Mucosa of rectum (tissue), 2 donors: ENCODE measurements around the gene IRF5.
"Not testable (repeated sequence)": the region's sequence is repeated elsewhere in the genome, so short reads cannot be mapped to it uniquely, and the experiment has no call there.

Source experiments
- H3K27ac ChIP-seq, 2 donors: one replicate each; pipeline ENCODE4 v1.7.0; 2013; ENCODE audit warnings: inconsistent platforms in 2 of 2, low read depth in 2 of 2, low read length in 2 of 2
- H3K27me3 ChIP-seq, 2 donors: one replicate each; pipeline ENCODE4 v1.7.0; 2013; ENCODE audit warnings: low read length in 2 of 2; ENCODE audit not compliant: control insufficient read depth in 2 of 2, insufficient read depth in 2 of 2
- H3K36me3 ChIP-seq, 2 donors: one replicate each; pipeline ENCODE4 v1.7.0; 2013; ENCODE audit warnings: low read length in 2 of 2; ENCODE audit not compliant: control insufficient read depth in 2 of 2, insufficient read depth in 2 of 2
- H3K4me1 ChIP-seq, 2 donors: one replicate each; pipeline ENCODE4 v1.7.0; 2013; ENCODE audit warnings: low read length in 2 of 2, mild to moderate bottlenecking in 1 of 2; ENCODE audit not compliant: control insufficient read depth in 2 of 2, insufficient read depth in 2 of 2
- H3K4me3 ChIP-seq, 2 donors: one replicate each; pipeline ENCODE4 v1.7.0; 2013; ENCODE audit warnings: low read length in 2 of 2
- H3K9ac ChIP-seq, 2 donors: one replicate each; pipeline ENCODE4 v1.7.0; 2013; ENCODE audit warnings: low read length in 2 of 2, low read depth in 1 of 2, mild to moderate bottlenecking in 1 of 2
- H3K9me3 ChIP-seq, 2 donors: one replicate each; pipeline ENCODE4 v1.7.0; 2013; ENCODE audit warnings: low read length in 2 of 2; ENCODE audit not compliant: control insufficient read depth in 2 of 2
- donor health status: healthy.
- donor health status: Normal muscosa, but diverticular disease.

Gene IRF5

GRCh38 chr7:128940494-128941322 is 3.0 kb downstream of the IRF5 start:
- H3K9me3 ChIP-seq, result no peaks in the 10 kb centered on the region
- peaks cover 19 to 22% of the 10 kb centered on the region in 2 donors for H3K4me1 ChIP-seq
- peak overlapping the region; percentile 39 to 54 for H3K4me3 ChIP-seq
- H3K27me3 ChIP-seq, result no peaks in the 10 kb centered on the region
- peaks cover 0 to 2% of the 10 kb centered on the region in 2 donors for H3K36me3 ChIP-seq
- H3K9ac ChIP-seq, result peak overlapping the region; percentile 26 to 47
- peak overlapping the region; percentile 63 to 77 for H3K27ac ChIP-seq

DNA sequence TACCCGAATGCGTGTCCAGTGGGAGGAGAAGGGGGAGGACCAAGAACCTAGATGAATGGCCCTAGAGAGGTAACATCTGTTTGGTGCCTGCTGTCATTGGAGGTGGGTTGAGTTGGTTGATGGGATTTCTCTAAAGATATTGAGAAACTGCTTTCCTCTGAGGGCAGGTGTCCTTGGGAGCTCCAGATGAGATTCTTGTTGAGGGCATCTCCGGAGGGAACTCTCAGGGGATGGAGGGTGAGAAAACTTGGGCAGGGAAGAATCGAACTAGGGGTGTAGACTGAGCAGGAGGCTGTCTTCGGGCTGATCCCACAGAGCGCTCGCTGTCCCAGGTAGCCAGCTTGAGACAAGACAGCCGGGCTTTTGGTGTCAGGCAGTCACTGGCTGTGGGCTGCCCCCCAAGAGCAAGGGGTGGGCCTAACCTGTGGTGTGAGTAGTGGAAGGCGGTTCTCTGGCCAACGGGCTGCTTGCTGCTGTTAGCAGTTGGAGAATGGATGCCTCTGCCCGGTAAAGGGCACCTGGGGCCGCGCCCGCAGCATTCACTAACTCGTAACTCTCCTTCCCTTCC is 3.7 kb downstream of the IRF5 start:
- Histone ChIP-seq H3K9me3 (no peaks in the 10 kb centered on the region), H3K4me3 (peak overlapping the region; percentile 31 to 39), H3K9ac (no peak overlapping the region), H3K36me3 (peaks cover 0 to 3% of the 10 kb centered on the region in 2 donors), H3K27me3 (no peaks in the 10 kb centered on the region), H3K27ac (peak overlapping the region; percentile 63 to 77), H3K4me1 (peaks cover 19 to 21% of the 10 kb centered on the region in 2 donors)

GRCh38 chr7:128941946-128942526 is 4.3 kb downstream of the IRF5 start:
- H3K4me3 ChIP-seq, result no peak overlapping the region
- no peaks in the 10 kb centered on the region for H3K27me3 ChIP-seq
- no peak overlapping the region for H3K27ac ChIP-seq
- H3K36me3 ChIP-seq, result peaks cover 0 to 3% of the 10 kb centered on the region in 2 donors
- peaks cover 16% of the 10 kb centered on the region in 2 donors for H3K4me1 ChIP-seq
- H3K9me3 ChIP-seq, result no peaks in the 10 kb centered on the region
- H3K9ac ChIP-seq, result no peak overlapping the region

- not testable (repeated sequence) for H3K36me3 ChIP-seq, H3K4me3 ChIP-seq, H3K9ac ChIP-seq, H3K27me3 ChIP-seq, H3K9me3 ChIP-seq, H3K27ac ChIP-seq
- H3K4me1 ChIP-seq, result peaks cover 13 to 16% of the 10 kb centered on the region in 2 donors
Observed at GRCh38 chr7:128943251-128943650, 5.5 kb downstream of the IRF5 start.

DNA sequence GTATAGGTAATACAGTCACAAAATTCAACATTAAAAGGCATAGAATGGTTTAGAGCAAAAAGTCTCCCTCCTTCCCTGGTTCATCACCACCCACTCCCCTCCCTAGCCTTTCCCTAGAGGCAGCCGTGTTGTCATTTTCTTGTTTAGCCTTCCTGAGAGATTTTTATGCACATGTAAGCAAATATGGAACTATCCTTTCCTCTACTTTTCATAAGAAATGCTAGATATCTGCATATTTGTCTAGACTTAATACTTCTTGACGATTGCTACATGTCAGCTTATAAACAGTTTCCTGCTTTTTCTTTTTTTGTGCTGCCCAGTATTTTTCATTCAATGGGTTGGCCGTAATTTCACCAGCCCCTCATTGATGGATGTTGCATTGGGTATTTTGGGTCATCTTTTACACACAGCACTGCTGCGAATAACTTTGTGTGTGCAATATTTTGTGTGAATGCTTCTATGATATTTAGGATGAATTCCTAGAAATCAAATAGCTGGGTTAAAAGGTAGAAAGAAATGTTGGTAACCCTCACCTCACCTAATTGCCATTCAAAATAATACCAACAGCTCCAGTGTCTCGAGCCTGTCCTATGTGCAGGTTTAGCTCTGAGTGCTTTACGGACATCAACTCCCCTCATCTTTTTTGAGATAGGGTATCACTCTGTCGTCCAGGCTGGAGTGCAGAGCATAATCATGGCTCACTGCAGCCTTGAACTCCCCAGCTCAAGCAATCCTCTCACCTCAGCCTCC is 6.9 kb downstream of the IRF5 start:
- Histone ChIP-seq H3K9ac (no peak overlapping the region), H3K27me3 (no peaks in the 10 kb centered on the region), H3K9me3 (no peaks in the 10 kb centered on the region), H3K4me1 (peaks cover 9 to 10% of the 10 kb centered on the region in 2 donors), H3K36me3 (peaks cover 0 to 5% of the 10 kb centered on the region in 2 donors), H3K27ac (no peak overlapping the region), H3K4me3 (no peak overlapping the region)

DNA sequence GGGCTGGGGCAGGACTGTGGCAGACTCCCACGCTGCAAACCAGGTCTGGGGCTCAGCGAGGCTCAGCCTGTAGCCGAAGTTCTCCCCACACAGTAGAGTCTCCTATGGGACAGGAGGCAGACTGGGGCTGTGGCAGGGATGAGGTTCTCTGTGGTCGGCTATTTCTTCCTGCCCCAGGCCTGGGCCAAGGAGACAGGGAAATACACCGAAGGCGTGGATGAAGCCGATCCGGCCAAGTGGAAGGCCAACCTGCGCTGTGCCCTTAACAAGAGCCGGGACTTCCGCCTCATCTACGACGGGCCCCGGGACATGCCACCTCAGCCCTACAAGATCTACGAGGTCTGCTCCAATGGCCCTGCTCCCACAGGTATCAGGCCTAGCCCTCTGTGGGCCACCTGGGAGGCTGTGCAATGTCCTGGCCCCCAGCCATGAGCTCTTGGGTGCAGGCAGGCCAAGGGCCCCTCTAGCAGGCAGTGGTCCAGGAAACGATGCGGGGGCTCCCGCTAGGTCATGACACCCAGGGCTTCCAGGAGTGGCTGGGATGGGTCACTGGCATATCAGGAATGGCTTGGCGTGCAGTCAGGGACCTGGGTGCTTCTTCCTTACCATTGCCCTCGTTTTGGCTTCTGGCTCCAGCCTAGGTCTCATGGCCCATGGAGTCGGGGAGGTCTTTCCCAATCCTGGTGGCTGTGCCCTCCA is 8.1 kb downstream of the IRF5 start:
- peaks cover 6 to 9% of the 10 kb centered on the region in 2 donors for H3K4me1 ChIP-seq
- no peak overlapping the region for H3K4me3 ChIP-seq
- no peak overlapping the region for H3K27ac ChIP-seq
- H3K9ac ChIP-seq, result no peak overlapping the region
- H3K9me3 ChIP-seq, result no peaks in the 10 kb centered on the region
- no peaks in the 10 kb centered on the region for H3K27me3 ChIP-seq
- H3K36me3 ChIP-seq, result peaks cover 0 to 9% of the 10 kb centered on the region in 2 donors

DNA sequence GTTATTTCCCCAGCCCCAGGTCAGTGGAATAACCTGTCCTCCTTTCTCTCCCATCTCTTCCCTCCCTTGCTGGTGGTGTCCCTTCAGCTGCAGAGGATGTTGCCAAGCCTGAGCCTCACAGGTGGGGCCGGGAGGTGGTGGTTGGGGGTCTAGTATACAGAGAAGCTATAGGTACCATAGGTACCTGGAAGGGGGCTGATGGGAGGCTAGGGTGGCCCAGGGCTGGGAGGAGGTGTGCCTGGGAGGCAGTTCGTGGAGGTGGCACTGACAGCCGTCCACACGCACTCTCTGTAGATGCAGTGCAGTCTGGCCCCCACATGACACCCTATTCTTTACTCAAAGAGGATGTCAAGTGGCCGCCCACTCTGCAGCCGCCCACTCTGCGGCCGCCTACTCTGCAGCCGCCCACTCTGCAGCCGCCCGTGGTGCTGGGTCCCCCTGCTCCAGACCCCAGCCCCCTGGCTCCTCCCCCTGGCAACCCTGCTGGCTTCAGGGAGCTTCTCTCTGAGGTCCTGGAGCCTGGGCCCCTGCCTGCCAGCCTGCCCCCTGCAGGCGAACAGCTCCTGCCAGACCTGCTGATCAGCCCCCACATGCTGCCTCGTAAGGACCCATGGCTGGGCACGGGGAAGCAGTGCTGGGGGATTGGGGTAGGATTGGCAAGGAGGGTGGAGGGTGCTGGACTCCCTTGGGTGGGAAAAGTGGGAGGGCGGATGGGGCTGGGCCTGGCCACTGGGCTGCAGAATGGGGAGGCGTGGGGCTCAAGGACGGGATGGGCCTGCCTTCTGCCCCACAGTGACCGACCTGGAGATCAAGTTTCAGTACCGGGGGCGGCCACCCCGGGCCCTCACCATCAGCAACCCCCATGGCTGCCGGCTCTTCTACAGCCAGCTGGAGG is 9.5 kb downstream of the IRF5 start:
- H3K27ac ChIP-seq, result no peak overlapping the region
- no peak overlapping the region for H3K9ac ChIP-seq
- no peaks in the 10 kb centered on the region for H3K27me3 ChIP-seq
- H3K36me3 ChIP-seq, result peaks cover under 1 to 12% of the 10 kb centered on the region in 2 donors
- H3K4me3 ChIP-seq, result no peak overlapping the region
- no peaks in the 10 kb centered on the region for H3K4me1 ChIP-seq
- H3K9me3 ChIP-seq, result no peaks in the 10 kb centered on the region

DNA sequence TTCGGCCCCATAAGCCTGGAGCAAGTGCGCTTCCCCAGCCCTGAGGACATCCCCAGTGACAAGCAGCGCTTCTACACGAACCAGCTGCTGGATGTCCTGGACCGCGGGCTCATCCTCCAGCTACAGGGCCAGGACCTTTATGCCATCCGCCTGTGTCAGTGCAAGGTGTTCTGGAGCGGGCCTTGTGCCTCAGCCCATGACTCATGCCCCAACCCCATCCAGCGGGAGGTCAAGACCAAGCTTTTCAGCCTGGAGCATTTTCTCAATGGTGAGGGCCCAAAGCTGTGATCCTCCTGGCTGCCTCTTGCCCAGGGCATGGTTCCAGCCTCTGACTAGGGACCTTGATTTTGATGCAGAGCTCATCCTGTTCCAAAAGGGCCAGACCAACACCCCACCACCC is 10.1 kb downstream of the IRF5 start:
- no peaks in the 10 kb centered on the region for H3K4me1 ChIP-seq
- no peak overlapping the region for H3K27ac ChIP-seq
- H3K9me3 ChIP-seq, result no peaks in the 10 kb centered on the region
- no peak overlapping the region for H3K9ac ChIP-seq
- H3K27me3 ChIP-seq, result no peaks in the 10 kb centered on the region
- H3K36me3 ChIP-seq, result peaks cover 6 to 18% of the 10 kb centered on the region in 2 donors
- H3K4me3 ChIP-seq, result no peak overlapping the region
